ENCODE data around the gene SNAP23.

GRCh38 chr15:42482701-42483100 is 12.7 kb upstream of the SNAP23 start:
- TF ChIP-seq POLR2AphosphoS5 (IDR thresholded peaks at IDR 0.05; ENCODE audit: low read depth, low read length) (no peak), POLR2A (IDR thresholded peaks at IDR 0.05; ENCODE audit: low read depth, low read length) (no peak), TAF1 (IDR thresholded peaks at IDR 0.05; ENCODE audit: low read depth, low read length) (no peak), SPI1 (IDR thresholded peaks at IDR 0.05; ENCODE audit: low read depth, low read length) (no peak), PAX5 (IDR thresholded peaks at IDR 0.05; ENCODE audit: insufficient read depth, low read length, severe bottlenecking) (no peak), POU2F2 (IDR thresholded peaks at IDR 0.05; ENCODE audit: low read depth, low read length) (no peak)
